ENCODE data around the gene HOXC5.

HOXC5 gene

GRCh38 chr12:54022960-54023884, 9.6 kb upstream of the HOXC5 start:
- no peak for DNase-seq

DNA sequence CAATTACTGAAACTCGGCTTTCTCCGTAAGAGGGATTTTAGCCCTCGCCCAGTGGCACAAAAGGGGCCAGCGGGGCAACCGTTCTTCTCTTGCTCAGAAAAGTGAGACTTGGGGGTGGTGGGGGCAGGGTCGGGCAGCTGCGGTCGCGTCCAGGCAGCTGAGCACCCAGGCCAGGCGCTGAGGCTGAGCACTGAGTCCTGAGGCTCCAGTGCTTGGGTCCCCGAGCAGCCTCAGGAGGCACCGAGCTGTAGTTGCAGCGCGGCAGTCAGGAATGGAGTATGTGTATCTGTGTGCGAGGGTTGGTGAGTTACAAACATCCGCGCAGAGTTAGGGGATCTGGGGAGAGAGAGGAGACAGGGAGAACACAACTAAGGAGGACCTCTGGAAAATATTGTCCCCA, 8.7 kb upstream of the HOXC5 start:
- no peak for DNase-seq

DNA sequence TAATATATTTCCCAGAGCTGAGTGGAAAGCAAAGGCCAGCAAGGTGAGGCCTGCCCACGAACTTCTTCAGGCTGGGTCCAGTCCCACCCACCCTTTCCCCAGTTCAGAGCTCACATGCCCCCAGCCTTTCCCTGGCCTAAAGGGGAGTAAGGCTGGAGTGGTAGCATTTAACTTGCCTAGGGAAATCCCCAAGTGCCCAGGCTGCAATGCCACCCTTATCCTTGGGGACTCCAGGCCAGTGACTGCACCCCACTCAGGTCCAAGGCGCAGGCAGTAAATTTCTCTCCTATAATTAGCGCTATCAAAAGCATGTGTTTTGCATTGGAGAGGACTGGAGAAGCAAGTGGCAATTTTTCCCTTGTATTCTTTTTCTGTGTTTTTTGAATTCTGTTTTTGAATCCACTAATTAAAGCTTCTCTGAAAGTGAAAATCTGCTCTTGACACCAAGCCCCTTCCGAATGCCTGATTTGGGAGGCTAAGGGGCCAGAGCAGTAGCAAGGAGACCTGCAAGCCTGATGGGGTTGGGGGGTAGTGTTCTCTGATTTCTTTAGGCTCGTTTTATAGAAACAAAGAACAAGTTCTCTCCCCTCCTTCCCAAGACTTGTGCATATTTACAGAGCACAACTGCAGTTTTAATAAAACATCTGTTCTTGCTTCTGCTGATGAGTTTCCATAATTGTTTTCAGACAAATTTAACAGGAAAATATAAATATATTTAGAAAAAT, 8.1 kb upstream of the HOXC5 start:
- no peak for DNase-seq

DNA sequence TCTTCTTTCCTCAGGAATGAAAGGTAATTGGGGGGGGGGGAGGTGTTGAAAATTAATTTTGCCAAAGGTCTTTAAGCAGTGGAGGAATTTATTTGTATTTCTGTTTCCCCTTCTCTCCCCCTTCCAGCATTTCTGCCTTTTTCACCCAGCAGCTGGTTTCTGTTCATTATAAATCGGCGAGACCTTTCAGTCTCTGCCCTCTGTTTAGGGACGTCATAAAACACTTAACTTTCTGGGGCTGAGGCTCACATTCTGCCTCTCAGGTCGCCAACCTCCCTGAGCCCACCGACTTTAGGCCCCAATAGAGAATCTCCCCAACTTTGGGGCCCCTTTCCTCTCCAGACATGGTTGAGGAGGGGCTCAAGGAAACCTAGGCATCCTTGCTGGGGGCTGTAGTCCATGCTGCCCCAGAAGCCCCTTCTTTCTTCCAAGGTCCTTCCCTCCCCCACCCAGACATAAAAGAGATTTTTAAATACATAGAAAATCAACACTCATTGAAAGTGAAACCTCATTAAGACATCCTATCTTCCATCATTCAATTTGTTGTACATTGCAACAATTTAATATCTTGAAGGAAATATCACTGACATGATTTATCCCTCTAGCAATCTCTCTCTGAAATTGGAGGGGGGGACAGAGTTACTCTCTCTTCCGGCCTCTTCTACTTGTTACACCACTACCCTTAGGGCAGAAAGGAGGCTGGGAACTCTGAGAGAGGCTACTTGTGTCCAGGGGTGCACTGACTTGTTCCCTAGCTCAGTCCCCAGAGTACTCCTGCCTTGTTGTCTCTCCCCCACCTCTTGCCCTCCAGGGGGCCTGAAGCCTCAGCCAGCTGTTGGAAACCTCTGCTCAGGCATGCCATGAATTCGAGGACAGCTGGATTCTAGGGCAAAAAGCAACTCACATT, 7.1 kb upstream of the HOXC5 start:
- no peak for DNase-seq

GRCh38 chr12:54026640-54027441, 6.0 kb upstream of the HOXC5 start:
- DNase-seq = no peak

DNA sequence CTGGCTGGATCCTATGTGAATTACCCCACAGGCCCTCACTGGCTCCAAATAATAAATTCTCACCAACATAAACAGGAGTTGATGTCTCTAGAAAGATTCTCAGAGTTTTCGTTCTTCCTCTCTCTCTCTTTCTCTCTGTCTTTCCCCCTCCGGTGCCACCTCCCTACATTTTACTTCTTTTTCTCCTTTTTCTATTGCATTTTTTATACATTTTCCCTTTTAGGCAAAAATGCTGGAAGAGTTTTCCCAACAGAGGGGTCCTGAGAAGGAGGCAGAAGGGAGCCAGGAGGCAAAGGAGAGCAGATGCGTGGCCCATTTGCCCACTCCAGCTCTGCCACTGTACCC, 5.4 kb upstream of the HOXC5 start:
- DNase-seq = no peak

DNA sequence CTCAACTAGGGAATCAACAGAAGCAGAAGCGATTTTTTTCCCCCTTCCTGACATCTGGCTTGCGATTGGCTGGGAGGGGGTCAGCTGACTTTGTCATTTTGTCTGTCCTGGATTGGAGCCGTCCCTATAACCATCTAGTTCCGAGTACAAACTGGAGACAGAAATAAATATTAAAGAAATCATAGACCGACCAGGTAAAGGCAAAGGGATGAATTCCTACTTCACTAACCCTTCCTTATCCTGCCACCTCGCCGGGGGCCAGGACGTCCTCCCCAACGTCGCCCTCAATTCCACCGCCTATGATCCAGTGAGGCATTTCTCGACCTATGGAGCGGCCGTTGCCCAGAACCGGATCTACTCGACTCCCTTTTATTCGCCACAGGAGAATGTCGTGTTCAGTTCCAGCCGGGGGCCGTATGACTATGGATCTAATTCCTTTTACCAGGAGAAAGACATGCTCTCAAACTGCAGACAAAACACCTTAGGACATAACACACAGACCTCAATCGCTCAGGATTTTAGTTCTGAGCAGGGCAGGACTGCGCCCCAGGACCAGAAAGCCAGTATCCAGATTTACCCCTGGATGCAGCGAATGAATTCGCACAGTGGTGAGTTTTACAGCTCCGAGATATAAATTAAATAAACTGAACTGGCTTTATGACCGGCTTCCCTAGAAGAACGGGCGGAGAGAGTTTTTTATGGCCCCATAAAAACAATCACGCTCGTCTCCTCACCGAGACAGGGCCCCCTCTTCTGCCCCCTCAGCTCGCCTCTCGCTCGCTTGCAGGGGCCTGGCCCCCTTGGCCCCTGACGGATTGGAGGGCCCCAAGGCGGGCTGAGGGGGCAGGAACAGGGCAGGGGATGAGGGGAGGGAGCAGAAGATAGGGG, 4.3 kb upstream of the HOXC5 start, which contains the start of gene HOXC6:
Gene HOXC6 (plus strand): TSS at position 127 of the 888 bp plus-strand sequence. CDS start 82 bp downstream, at position 209.
- peak; percentile 24 for DNase-seq

DNA sequence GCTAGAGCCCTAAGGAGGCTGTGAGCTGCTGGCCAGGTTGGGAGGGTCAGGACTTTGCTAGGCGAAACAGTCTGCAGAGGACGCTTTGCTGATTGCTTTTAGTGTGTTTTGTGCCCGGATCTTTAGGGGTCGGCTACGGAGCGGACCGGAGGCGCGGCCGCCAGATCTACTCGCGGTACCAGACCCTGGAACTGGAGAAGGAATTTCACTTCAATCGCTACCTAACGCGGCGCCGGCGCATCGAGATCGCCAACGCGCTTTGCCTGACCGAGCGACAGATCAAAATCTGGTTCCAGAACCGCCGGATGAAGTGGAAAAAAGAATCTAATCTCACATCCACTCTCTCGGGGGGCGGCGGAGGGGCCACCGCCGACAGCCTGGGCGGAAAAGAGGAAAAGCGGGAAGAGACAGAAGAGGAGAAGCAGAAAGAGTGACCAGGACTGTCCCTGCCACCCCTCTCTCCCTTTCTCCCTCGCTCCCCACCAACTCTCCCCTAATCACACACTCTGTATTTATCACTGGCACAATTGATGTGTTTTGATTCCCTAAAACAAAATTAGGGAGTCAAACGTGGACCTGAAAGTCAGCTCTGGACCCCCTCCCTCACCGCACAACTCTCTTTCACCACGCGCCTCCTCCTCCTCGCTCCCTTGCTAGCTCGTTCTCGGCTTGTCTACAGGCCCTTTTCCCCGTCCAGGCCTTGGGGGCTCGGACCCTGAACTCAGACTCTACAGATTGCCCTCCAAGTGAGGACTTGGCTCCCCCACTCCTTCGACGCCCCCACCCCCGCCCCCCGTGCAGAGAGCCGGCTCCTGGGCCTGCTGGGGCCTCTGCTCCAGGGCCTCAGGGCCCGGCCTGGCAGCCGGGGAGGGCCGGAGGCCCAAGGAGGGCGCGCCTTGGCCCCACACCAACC, 3.1 kb upstream of the HOXC5 start:
- no peak for DNase-seq

- DNase-seq = no peak
Observed at GRCh38 chr12:54030442-54030801, 2.4 kb upstream of the HOXC5 start.

- DNase-seq = no peak
Observed at GRCh38 chr12:54030889-54031471, 1.9 kb upstream of the HOXC5 start.

GRCh38 chr12:54031480-54031879, 1.4 kb upstream of the HOXC5 start:
- DNase-seq = no peak

DNA sequence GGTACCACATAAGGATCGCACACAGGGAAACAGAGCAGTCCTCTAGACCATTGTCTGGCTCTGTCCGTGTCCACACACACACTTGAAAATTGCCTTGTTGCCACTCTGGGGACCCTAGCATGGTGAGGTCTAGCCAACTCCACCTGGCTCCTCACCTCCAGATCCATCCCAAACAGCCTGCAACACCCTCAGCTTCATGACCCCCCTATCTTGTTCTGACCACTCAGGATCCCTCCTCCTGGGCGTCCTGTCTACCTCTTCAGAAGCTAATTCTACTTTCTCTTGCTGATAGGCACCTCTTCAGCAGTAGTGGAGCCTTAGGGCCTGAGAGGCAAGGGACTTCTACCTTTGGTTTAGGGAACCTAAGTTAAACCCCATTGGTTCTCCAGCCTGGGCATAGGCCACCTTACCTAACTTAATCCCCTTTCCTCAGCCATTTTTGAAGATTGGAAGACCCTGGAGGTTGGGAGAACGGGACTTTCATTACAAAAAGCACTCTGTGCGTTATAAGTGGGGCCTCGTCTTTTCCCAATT, 697 bp upstream of the HOXC5 start:
- no peak for DNase-seq

DNA sequence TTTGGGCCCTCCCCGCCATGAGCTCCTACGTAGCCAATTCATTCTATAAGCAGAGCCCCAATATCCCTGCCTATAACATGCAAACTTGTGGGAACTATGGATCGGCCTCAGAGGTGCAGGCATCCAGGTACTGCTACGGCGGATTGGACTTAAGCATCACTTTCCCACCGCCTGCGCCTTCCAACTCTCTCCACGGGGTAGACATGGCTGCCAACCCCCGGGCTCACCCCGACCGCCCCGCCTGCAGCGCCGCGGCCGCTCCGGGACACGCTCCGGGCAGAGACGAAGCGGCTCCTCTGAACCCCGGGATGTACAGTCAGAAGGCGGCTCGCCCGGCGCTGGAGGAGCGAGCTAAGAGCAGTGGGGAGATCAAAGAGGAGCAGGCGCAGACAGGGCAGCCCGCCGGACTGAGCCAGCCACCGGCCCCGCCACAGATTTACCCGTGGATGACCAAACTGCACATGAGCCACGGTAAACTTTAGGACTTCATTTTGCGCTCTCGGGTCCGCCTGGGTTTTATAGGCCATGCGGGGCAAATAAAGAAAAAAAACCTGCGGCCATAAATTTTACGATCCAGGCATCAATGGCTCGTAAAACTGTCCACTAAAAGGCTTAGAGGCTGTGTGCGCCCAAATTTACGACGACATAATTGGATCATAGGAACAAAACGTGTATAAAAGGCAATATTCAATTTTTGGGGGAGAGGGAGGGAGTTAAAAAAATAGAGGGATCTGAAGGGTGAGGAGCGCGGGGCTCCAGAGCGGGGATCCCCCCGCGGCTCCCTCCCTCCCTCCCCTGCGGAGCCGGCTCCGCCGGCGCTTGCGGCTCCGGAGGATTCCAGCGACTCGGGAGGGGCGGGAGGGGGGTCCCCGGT, 493 bp downstream of the HOXC5 start:
- peak; percentile 72 for DNase-seq

GRCh38 chr12:54033980-54034784, 1.3 kb downstream of the HOXC5 start:
- DNase-seq = no peak

DNA sequence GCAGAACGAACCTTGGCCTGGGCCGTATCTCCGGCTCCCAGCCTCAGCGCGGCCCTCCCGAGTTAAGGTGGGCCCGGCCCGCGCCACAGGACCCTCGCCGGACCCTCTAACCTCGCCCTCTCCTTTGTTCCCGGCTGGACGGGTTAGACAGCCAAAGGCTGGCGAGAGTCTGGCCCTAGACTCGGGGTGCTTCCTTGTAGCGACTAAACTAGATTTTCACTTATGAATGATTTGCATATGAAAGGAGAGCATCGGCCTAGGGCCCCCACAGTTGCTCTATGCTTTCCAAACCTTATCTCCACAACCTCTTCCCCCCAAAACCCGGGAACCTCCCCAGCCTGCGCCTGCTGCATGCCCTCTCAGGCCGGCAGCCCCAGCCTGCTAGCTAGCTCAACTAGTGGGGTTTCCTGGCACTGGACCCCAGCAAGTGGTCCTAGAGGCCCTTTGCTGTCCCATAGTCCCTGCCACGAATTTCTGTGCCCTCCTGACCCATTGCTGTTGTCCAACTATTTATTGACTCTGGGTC, 2.0 kb downstream of the HOXC5 start:
- DNase-seq = no peak

DNA sequence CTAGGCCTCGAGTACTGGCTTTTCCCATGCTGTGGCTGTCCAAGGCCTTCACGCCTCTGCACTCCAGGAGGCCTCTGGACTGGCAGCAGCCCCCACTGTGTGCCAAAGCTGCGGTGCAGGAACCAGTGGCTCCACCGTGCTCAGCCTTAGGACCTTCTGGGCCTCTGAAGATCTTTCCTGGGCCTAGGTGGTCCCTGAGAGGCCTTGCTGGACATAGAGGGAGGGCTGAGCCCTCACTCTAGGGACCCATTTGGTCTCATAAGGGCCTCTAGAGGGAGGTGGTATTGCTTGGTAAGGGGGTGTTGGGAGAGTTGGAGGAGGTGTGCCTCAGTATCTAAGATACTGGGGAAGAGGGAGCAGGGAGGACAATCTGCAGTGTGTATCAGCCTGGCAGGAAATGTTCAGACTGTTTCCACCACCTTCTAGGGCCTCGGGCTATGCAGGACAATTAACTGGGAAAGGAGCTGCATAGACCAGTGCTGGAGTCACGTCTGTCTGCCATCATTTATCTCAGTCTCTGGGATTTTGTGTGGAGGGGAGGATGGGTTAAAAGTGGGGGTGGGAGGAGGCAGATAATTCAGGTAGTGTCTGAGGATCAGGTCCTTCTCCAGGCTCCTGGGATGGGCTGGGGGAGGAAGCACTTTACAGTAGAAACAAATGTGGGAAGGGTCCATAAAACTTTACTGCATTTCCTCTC, 2.9 kb downstream of the HOXC5 start:
- DNase-seq = no peak
